GM18502 (cell line): ENCODE results near the gene KRTAP10-2.
"Not testable (repeated sequence)": the region's sequence is repeated elsewhere in the genome, so short reads cannot be mapped to it uniquely, and the experiment has no call there.

ENCODE experiments used
- ATAC-seq: cut with Tn5 transposase; IDR thresholded peaks from one replicate; pipeline ENCODE4 v1.9.1; 2021; ENCODE audit warnings: mild to moderate bottlenecking; ENCODE audit not compliant: unreplicated experiment, poor library complexity

KRTAP10-2 gene

DNA sequence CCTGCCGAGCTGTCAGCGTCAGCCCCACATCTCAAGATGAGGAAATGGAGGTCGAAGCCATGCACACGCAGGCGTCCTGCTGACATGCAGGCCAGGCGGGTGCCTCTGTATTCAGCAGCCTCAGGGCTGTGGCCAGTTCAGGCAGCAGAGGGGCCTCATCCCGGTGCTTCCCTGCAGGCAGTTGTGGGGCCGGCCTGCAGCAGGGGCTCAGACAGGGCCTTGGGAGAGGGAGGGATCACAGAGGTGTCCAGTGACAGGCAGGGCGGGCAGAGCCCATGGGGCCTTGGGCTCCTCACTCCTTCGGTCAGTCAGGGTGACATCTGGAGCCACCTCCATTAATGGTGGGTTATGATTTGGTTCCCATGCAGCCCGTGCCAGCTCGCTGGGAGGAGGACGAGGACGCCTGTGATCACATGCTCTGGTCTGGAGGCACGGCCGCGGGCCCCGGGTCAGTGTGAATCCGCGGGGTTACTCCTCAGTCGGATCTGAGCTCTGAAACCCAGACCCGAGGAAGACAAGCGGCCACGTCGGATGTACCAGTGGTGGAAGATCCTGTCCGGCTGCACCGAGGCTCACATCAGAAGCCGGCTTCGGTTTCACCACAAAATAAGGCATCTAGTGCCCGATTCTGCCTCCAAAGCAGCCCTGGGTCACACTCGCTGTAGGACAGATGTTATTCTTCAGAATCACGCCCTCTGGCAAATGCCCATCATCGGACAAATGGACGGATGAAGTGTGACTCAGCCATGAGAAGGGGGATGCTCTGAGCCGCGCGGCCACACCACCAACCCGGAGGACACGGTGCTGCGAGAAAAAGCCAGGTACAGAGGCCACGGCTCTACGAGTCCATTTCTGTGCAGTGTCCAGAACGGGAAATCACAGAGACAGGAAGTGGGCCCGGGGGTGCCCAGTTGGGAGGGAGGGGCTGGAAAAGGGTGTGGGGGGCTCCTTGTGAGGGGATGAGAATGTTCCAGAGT, 44.7 kb downstream of the KRTAP10-2 start:
- ATAC-seq, result no peak

DNA sequence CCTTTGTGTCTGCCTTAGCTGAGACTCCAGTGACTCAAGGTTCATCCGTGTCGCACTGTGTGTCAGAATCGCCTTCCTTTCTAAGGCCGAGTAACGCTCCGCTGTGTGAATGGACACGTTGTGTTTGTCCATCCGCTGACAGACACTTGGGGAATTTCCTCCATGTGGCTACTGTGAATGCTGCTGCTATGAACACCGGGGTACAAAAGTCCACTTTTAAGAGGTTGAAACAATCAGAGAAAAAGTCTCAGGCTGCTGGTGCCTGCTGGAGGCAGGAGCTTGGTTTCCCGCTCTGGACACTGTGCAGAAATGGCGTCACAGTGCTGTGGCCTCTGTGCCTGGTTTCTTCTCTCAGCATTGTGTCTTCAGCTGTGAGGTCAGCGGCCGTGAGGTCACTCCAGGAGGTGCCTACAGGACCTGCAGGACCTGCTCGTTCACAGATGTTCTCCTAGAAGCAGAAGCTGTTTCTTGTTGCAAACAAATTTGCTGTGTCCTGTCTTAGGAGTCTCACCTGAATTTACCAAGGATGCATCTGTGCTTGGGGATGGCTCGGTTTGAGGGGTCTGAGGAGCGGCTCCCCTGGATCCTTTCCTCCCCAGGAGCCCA, 45.5 kb downstream of the KRTAP10-2 start:
- no peak for ATAC-seq

DNA sequence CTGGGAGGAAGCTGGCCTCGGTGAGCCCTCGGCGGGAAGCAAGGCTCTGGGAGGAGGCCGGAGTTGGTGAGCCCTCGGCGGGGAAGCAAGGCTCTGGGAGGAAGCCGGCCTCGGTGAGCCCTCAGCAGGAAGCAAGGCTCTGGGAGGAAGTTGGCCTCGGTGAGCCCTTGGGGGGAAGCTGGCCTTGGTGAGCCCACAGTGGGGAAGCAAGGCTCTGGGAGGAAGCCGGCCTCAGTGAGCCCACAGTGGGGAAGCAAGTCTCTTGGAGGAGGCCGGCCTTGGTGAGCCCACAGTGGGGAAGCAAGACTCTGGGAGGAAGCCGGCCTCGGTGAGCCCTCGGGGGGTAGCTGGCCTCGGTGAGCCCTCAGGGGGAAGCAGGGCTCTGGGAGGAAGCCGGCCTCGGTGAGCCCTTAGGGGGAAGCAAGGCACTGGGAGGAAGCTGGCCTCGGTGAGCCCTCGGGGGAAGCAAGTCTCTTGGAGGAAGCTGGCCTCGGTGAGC, 47.4 kb downstream of the KRTAP10-2 start:
- ATAC-seq, result no peak

DNA sequence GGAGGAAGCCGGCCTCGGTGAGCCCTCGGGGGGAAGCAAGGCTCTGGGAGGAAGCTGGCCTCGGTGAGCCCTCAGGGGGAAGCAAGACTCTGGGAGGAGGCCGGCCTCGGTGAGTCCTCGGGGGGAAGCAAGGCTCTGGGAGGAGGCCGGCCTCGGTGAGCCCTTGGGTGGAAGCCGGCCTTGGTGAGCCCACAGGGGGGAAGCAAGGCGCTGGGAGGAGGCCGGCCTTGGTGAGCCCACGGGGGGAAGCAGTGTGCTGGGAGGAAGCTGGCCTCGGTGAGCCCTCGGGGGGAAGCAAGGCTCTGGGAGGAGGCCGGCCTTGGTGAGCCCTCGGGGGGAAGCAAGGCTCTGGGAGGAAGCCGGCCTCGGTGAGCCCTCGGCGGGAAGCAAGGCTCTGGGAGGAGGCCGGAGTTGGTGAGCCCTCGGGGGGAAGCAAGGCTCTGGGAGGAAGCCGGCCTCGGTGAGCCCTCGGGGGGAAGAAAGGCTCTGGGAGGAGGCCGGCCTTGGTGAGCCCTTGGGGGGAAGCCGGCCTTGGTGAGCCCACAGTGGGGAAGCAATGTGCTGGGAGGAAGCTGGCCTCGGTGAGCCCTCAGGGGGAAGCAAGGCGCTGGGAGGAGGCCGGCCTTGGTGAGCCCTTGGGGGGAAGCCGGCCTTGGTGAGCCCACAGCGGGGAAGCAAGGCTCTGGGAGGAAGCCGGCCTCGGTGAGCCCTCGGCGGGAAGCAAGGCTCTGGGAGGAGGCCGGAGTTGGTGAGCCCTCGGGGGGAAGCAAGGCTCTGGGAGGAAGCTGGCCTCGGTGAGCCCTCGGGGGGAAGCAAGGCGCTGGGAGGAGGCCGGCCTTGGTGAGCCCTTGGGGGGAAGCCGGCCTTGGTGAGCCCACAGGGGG, 48.1 kb downstream of the KRTAP10-2 start:
- ATAC-seq, result not testable (repeated sequence)

DNA sequence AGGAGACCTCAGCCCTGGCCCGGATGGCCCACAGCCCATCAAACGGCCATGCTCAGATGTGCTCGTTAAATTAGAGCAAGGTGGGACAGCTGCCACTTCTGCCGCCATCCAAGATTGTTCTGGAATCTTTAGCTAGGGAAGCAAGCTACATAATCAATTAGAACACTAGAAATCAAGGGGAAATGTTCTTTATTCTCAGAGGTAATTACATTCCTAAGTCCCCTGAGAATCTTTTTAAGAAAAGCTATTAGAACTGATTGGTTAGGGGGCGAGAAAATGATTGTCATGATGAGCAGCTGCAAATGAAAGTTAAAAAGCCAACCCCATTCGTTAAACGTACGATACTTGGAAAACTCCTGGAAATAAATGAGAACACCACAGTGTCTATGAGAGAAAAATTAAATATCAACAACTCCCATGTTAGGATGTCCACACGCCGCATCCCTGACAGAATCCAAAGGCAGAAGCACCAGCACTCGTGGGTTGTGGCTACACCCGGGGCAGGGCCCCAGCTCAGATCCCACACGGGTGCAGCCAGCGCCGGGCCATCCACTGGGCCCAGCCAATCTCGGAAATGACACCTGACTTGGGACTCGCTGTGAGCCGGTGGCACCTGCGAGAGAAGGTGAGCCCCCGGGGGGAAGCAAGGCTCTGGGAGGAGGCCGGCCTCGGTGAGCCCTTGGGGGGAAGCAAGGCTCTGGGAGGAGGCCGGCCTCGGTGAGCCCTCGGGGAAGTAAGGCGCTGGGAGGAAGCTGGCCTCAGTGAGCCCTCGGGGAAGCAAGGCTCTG, 48.9 kb downstream of the KRTAP10-2 start:
- no peak for ATAC-seq
